A673 (cell line): ENCODE results near the gene BLVRB. TPM values are rescaled to one million over a fixed set of nuclear protein-coding genes. Genes with fewer than 3 reads are reported as not detected.
A peak's percentile ranks its signal among the peaks of the same experiment; 100 is the strongest.

Experiments used
- BruUV-seq: library from RNA; stranded (reverse); fragments of 400-500 nt; replicated peaks from 2 replicates; lab custom pipeline; 2021; lab: Mats Ljungman, UMichigan
- CTCF ChIA-PET: fragments of 300-600 bp; sonication (Branson Sonifier 250); formaldehyde crosslinking; loops from one replicate; lab custom pipeline; 2022; ENCODE audit warnings: antibody characterized with exemption; lab: Charles Lee
- POLR2A ChIA-PET: fragments of 300-600 bp; sonication (Branson Sonifier 250); formaldehyde crosslinking; loops from one replicate; lab custom pipeline; 2022; ENCODE audit warnings: antibody characterized with exemption; ENCODE audit not compliant: low non-redundant PET; lab: Charles Lee
- DNase-seq: peaks from one replicate; pipeline ENCODE4 v3.0.0-alpha.2; 2015; ENCODE audit warnings: low spot score
- H3K27ac ChIP-seq: fragments of 200-600 bp; sonication (generic); 2 replicates; pipeline ENCODE4 v1.5.1; 2016; ENCODE audit warnings: mixed run types, low read depth, mild to moderate bottlenecking, mixed read lengths, antibody characterized with exemption, low read length; ENCODE audit not compliant: poor library complexity, severe bottlenecking
- H3K27me3 ChIP-seq: fragments of 200-600 bp; sonication (generic); replicated peaks from 2 replicates; pipeline ENCODE4 v1.6.1; 2017; ENCODE audit warnings: mixed run types, low read depth, mild to moderate bottlenecking, mixed read lengths, antibody characterized with exemption, low read length; ENCODE audit not compliant: insufficient read depth, poor library complexity
- H3K36me3 ChIP-seq: fragments of 200-600 bp; sonication (generic); 2 replicates; pipeline ENCODE4 v1.6.1; 2016; ENCODE audit warnings: mixed run types, mild to moderate bottlenecking, mixed read lengths, antibody characterized with exemption, low read length; ENCODE audit not compliant: insufficient read depth, poor library complexity, severe bottlenecking
- H3K4me1 ChIP-seq: fragments of 200-600 bp; sonication (generic); 2 replicates; pipeline ENCODE4 v1.6.1; 2017; ENCODE audit warnings: mixed run types, mild to moderate bottlenecking, mixed read lengths, antibody characterized with exemption, low read length; ENCODE audit not compliant: insufficient read depth, poor library complexity, severe bottlenecking
- H3K4me3 ChIP-seq: fragments of 200-600 bp; sonication (generic); 2 replicates; pipeline ENCODE4 v1.5.1; 2016; ENCODE audit warnings: low read depth, mixed run types, mild to moderate bottlenecking, mixed read lengths, low read length; ENCODE audit not compliant: poor library complexity, severe bottlenecking
- H3K9me3 ChIP-seq: fragments of 200-600 bp; sonication (generic); 2 replicates; pipeline ENCODE4 v1.6.1; 2016; ENCODE audit warnings: mixed run types, low read depth, mild to moderate bottlenecking, mixed read lengths, antibody characterized with exemption, low read length; ENCODE audit not compliant: poor library complexity, severe bottlenecking
- CTCF ChIP-seq: fragments of 300-800, 200-600 bp; sonication (generic); conservative IDR thresholded peaks from 2 replicates; pipeline ENCODE4 v1.5.1; 2017; ENCODE audit warnings: low read depth, mild to moderate bottlenecking, antibody characterized with exemption, low read length, moderate library complexity, mixed read lengths
- EZH2 ChIP-seq: fragments of 200-600 bp; sonication (generic); IDR thresholded peaks from 2 replicates; pipeline ENCODE4 v1.6.1; 2017; ENCODE audit warnings: borderline replicate concordance, low read depth, mild to moderate bottlenecking, mixed read lengths, antibody characterized with exemption, low read length; ENCODE audit not compliant: poor library complexity, severe bottlenecking
- intact Hi-C: fragments of 100-400 bp; cut with micrococcal nuclease; formaldehyde crosslinking; loops from one replicate; pipeline ENCODE4 v1.10.0; 2022; ENCODE audit not compliant: unreplicated experiment
- total RNA-seq: library from RNA; stranded (reverse); gene quantifications from 2 replicates; pipeline ENCODE4 v1.2.3, GENCODE V29; 2021

The BLVRB gene
- total RNA-seq, 1 experiment from 2014 or later = 36.1 TPM

DNA sequence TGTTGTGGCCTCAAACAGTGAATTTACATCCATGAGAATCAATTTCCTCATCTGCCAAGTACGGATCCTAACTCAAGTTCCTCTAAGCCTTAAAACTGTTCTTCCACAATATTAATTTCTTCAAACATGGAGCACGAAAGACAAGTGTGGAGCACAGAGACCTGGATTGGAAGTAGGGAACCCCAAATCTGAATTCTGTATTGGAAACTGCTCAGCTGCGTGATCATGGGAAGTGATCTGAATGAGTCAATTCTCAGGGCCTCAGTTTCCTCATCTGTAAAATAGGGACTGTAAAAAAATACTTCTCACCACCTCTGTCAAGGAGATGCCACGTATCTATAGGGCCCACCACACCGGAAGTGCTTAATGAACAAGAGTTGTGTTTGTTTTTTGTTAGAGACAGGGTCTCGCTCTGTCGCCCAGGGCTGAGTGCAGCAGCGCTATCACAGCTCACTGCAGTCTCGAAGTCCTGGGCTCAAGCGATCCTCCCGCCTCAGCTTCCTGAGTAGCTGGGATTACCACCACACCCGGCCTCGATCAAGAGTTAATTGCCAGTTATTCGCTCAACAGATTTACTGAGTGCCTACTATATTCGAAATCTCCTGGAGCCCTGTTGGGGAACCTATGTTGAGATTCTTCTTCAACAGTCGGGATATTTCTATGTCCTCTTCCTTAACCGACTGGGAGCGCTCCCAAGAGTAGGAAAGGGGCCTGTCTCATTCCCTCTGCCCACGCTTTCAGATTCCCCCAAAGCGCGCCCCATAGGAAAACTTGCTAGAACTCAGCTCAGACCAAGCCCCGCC is 23.0 kb downstream of the BLVRB start:
- Histone ChIP-seq H3K27me3 (no peaks in the 10 kb centered on the region), H3K9me3 (no peaks in the 10 kb centered on the region), H3K36me3 (peaks cover 26% of the 10 kb centered on the region), H3K4me1 (peaks cover 22% of the 10 kb centered on the region), H3K27ac (peak overlapping the region; percentile 96), H3K4me3 (peak overlapping the region; percentile 82)
- BruUV-seq = TSS peak; percentile 66
- ChIA-PET CTCF (interaction anchor here (0.6 to 1.6 kb wide), 3 partner anchors 21 to 160 kb away, joined by 3 to 7 read pairs (median 7); no protein-coding TSS in a partner anchor), POLR2A (interaction anchor here (0.6 to 1.0 kb wide), 3 partner anchors 16 to 241 kb away, joined by 3 to 16 read pairs (median 3); partner anchors contain the start of gene SERTAD1)
- TF ChIP-seq EZH2 (no peak), CTCF (no peak)
- intact Hi-C loops = loop anchor here (5.0 kb wide), 2 partner anchors 140 to 160 kb away; partner anchors contain the start of gene LTBP4
- no peak for DNase-seq

GRCh38 chr19:40441719-40442253 is 23.8 kb downstream of the BLVRB start:
- POLR2A ChIA-PET = no interaction called here
- TF ChIP-seq EZH2 (no peak), CTCF (no peak)
- CTCF ChIA-PET = no interaction called here
- BruUV-seq = no TSS peak
- Histone ChIP-seq H3K27ac (peak overlapping the region; percentile 96), H3K27me3 (no peaks in the 10 kb centered on the region), H3K4me1 (peaks cover 22% of the 10 kb centered on the region), H3K36me3 (peaks cover 26% of the 10 kb centered on the region), H3K4me3 (peak overlapping the region; percentile 82), H3K9me3 (no peaks in the 10 kb centered on the region)
- intact Hi-C loops = loop anchor here (5.0 kb wide), 2 partner anchors 139 to 161 kb away; partner anchors contain the start of gene LTBP4
- no peak for DNase-seq

DNA sequence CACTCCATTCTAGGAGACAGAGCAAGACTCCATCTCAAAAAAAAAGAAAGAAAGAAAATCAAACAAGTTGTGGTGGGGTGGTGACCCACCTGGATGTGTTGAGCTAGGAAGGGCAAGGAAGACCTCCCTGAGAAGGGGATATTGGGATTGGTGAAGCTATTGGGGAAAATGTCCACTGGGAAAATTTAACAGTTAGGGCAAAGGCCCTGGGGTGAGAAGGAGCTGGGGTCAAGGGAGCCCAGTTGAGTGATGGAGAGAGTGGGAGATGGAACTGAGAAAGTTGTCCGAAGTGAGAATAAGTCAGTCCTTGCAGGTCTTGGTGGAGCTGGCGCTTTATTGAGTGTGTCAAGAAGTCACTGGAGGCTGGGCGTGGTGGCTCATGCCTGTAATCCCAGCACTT is 27.3 kb downstream of the BLVRB start:
- no peak for DNase-seq
- Histone ChIP-seq H3K27ac (no peak overlapping the region), H3K9me3 (no peaks in the 10 kb centered on the region), H3K4me3 (no peak overlapping the region), H3K4me1 (peaks cover 15% of the 10 kb centered on the region), H3K27me3 (no peaks in the 10 kb centered on the region), H3K36me3 (peaks cover 26% of the 10 kb centered on the region)
- ChIA-PET POLR2A (no interaction called here), CTCF (no interaction called here)
- intact Hi-C loops = no loop called here
- no TSS peak for BruUV-seq
- TF ChIP-seq EZH2 = no peak
- TF ChIP-seq CTCF = no peak
